Esophagus muscularis mucosa (tissue), 3 donors: ENCODE data around the gene NGRN.

ENCODE experiments used
- POLR2A ChIP-seq: fragments of 450-650 bp; IDR thresholded peaks from one replicate; pipeline ENCODE4 v1.6.1; 2017; ENCODE audit warnings: antibody characterized with exemption, moderate library complexity, mild to moderate bottlenecking, low read depth
- TF ChIP-seq, protein P1 (sequence below), 3 experiments: fragments of 200-600 bp in 2 of 3; fragments of 450-650 bp in 1 of 3; sonication (generic) in 2 of 3; IDR thresholded peaks; one replicate each; pipeline ENCODE4 v1.5.1; 2017 to 2019; ENCODE audit warnings: antibody characterized with exemption in 3 of 3, mild to moderate bottlenecking in 2 of 3, moderate library complexity in 1 of 3

DNA sequence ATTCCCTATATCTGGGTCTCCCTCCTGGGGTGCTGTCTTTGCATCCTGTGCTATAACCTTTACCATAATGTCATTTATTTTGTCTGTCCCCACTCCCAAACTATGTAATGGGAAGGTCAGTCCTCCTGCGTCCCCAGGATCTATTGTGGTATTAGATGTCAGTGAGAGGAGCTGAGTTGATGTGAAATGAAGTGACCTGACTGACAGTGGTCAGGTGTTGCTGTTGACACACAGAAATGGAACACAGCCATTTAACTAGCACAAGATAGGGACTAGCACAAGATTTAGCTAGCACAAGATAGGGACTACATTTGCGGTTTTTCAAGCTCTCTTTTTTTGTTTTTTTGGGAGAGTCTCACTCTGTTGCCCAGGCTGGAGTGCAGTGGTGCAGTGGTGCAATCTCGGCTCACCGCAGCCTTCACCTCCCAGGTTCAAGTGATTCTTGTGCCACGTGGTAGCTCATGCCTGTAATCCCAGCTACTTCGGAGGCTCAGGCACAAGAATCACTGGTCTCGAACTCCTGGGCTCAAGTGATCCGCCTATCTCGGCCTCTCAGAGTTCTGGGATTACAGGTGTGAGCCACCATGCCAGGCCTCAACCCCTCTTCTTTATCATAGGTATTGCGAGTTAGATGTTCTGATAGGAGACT is 5.2 kb downstream of the NGRN start:
- TF ChIP-seq, protein P1, sequence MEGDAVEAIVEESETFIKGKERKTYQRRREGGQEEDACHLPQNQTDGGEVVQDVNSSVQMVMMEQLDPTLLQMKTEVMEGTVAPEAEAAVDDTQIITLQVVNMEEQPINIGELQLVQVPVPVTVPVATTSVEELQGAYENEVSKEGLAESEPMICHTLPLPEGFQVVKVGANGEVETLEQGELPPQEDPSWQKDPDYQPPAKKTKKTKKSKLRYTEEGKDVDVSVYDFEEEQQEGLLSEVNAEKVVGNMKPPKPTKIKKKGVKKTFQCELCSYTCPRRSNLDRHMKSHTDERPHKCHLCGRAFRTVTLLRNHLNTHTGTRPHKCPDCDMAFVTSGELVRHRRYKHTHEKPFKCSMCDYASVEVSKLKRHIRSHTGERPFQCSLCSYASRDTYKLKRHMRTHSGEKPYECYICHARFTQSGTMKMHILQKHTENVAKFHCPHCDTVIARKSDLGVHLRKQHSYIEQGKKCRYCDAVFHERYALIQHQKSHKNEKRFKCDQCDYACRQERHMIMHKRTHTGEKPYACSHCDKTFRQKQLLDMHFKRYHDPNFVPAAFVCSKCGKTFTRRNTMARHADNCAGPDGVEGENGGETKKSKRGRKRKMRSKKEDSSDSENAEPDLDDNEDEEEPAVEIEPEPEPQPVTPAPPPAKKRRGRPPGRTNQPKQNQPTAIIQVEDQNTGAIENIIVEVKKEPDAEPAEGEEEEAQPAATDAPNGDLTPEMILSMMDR (IDR thresholded peaks at IDR 0.05) = no peak
- no peak for TF ChIP-seq POLR2A
